CD4-positive, alpha-beta T cell treated with Interferon alpha-2 for 1 hour (primary cell): ENCODE measurements around the gene RGS1.

Source experiments
- DNase-seq, 2 donors: peaks; one replicate each; pipeline ENCODE4 v3.0.0-alpha.2; 2020 to 2022

Gene RGS1

DNA sequence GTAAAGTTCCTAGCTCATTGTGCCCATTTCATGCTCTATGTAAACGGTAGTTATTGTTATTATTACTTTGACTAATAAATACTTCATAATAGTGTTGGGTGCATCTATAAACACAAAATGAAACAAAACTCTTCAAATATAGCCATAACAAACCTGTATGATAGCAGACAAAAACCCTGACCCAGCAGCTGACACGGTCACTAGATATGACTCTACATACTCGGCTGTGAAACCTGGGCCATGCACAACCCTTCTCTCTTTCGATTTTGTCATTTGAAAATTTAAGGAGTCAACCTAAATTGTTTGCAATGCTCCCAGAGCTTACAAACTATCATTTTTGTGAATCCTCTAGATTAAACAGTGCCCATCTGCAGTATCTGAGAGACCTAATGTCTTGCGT is 52.3 kb downstream of the RGS1 start:
- DNase-seq: no peak

DNA sequence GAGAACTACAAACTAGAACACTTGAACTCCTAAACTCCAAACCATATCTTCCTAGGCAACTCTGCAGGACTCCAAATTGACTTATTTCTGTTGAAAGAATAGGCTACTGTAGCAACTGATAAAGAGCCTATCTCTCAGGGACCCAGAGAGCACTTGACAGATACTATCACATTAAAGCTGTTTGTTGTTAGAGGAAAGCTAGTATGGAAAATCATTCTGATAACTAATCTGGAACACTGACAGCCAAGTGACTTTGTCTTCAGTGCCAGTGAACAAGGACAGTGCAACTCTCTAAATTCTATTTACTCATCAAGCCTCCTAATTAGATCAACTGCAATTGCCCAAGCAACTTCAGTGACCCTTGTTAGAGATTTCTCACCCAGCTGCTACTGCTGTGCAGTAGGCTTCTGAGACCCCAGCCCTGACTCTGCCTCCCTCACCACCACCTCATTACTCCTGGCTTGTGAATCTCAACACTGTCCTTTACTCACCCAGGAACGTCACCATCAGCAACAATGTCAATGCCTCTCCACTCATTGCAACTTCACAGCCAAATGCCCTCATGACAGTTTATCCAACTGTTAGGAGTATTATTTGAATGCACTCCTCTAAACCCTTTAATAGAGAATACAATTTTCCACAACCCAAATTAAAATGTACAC is 53.0 kb downstream of the RGS1 start:
- DNase-seq: no peak

DNA sequence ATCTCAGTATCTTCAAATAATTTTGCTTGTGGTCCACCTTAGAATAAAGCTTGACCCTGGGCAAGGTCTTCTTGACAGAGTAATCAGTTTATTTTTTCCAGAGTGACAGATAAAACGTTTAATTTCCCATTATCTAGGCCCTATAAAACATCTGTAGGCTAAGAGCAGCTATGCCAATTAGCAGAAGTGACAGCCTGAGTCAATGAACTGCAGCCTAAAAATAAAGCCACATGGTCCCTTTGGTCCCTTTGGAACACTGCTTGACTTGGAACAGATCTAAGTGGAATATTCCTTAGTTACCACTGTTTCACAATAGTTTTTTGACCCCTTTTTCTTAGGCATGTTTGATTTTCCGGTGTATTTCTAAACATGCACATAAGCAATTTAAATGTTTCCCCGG is 54.0 kb downstream of the RGS1 start:
- DNase-seq: no peak
